ENCODE data around the gene RAMACL.

RAMACL gene

GRCh38 chr6:166570929-166571713 is 15.4 kb downstream of the RAMACL start:
- DNase-seq (ENCODE audit: insufficient read length, low spot score): no peak
- TF ChIP-seq SPI1 (IDR thresholded peaks at IDR 0.05; ENCODE audit: low read depth, low read length): no peak
- TF ChIP-seq POU2F2 (IDR thresholded peaks at IDR 0.05; ENCODE audit: low read depth, low read length): no peak
- no peak for TF ChIP-seq PAX5 (IDR thresholded peaks at IDR 0.05; ENCODE audit: insufficient read depth, low read length, severe bottlenecking)
- TF ChIP-seq POLR2AphosphoS5 (IDR thresholded peaks at IDR 0.05; ENCODE audit: low read depth, low read length): no peak
- TF ChIP-seq TAF1 (IDR thresholded peaks at IDR 0.05; ENCODE audit: low read depth, low read length): no peak
- no peak for TF ChIP-seq POLR2A (IDR thresholded peaks at IDR 0.05; ENCODE audit: low read depth, low read length)
- FAIRE-seq: no peak

GRCh38 chr6:166569206-166569605 is 17.3 kb downstream of the RAMACL start:
- FAIRE-seq (no peak), DNase-seq (ENCODE audit: insufficient read length, low spot score) (no peak)
- TF ChIP-seq SPI1 (IDR thresholded peaks at IDR 0.05; ENCODE audit: low read depth, low read length): no peak
- TF ChIP-seq PAX5 (IDR thresholded peaks at IDR 0.05; ENCODE audit: insufficient read depth, low read length, severe bottlenecking): no peak
- TF ChIP-seq POLR2AphosphoS5 (IDR thresholded peaks at IDR 0.05; ENCODE audit: low read depth, low read length): no peak
- TF ChIP-seq TAF1 (IDR thresholded peaks at IDR 0.05; ENCODE audit: low read depth, low read length): no peak
- no peak for TF ChIP-seq POU2F2 (IDR thresholded peaks at IDR 0.05; ENCODE audit: low read depth, low read length)
- no peak for TF ChIP-seq POLR2A (IDR thresholded peaks at IDR 0.05; ENCODE audit: low read depth, low read length)

GRCh38 chr6:166567813-166568212 is 18.7 kb downstream of the RAMACL start:
- DNase-seq (ENCODE audit: insufficient read length, low spot score) (no peak), FAIRE-seq (no peak)
- TF ChIP-seq POLR2A (IDR thresholded peaks at IDR 0.05; ENCODE audit: low read depth, low read length) (no peak), POLR2AphosphoS5 (IDR thresholded peaks at IDR 0.05; ENCODE audit: low read depth, low read length) (no peak), TAF1 (IDR thresholded peaks at IDR 0.05; ENCODE audit: low read depth, low read length) (no peak), SPI1 (IDR thresholded peaks at IDR 0.05; ENCODE audit: low read depth, low read length) (no peak)

- no peak for FAIRE-seq
- TF ChIP-seq POLR2AphosphoS5 (IDR thresholded peaks at IDR 0.05; ENCODE audit: low read depth, low read length): no peak
- no peak for DNase-seq (ENCODE audit: insufficient read length, low spot score)
These were observed 19.4 kb downstream of the RAMACL start for GRCh38 chr6:166567107-166567506.

GRCh38 chr6:166566026-166567011 is 20.2 kb downstream of the RAMACL start:
- no peak for DNase-seq (ENCODE audit: insufficient read length, low spot score)
- TF ChIP-seq POU2F2 (IDR thresholded peaks at IDR 0.05; ENCODE audit: low read depth, low read length) (no peak), POLR2A (IDR thresholded peaks at IDR 0.05; ENCODE audit: low read depth, low read length) (no peak), TAF1 (IDR thresholded peaks at IDR 0.05; ENCODE audit: low read depth, low read length) (no peak), SPI1 (IDR thresholded peaks at IDR 0.05; ENCODE audit: low read depth, low read length) (no peak), PAX5 (IDR thresholded peaks at IDR 0.05; ENCODE audit: insufficient read depth, low read length, severe bottlenecking) (no peak)
- no peak for FAIRE-seq

- DNase-seq (ENCODE audit: insufficient read length, low spot score) (no peak), FAIRE-seq (no peak)
- TF ChIP-seq POU2F2 (IDR thresholded peaks at IDR 0.05; ENCODE audit: low read depth, low read length) (no peak), TAF1 (IDR thresholded peaks at IDR 0.05; ENCODE audit: low read depth, low read length) (no peak), PAX5 (IDR thresholded peaks at IDR 0.05; ENCODE audit: insufficient read depth, low read length, severe bottlenecking) (no peak), POLR2A (IDR thresholded peaks at IDR 0.05; ENCODE audit: low read depth, low read length) (no peak), SPI1 (IDR thresholded peaks at IDR 0.05; ENCODE audit: low read depth, low read length) (no peak), POLR2AphosphoS5 (IDR thresholded peaks at IDR 0.05; ENCODE audit: low read depth, low read length) (no peak)
These were observed 21.2 kb downstream of the RAMACL start for GRCh38 chr6:166565084-166565967.

- no peak for TF ChIP-seq PAX5 (IDR thresholded peaks at IDR 0.05; ENCODE audit: insufficient read depth, low read length, severe bottlenecking)
- no peak for TF ChIP-seq POLR2A (IDR thresholded peaks at IDR 0.05; ENCODE audit: low read depth, low read length)
- TF ChIP-seq POLR2AphosphoS5 (IDR thresholded peaks at IDR 0.05; ENCODE audit: low read depth, low read length): no peak
- TF ChIP-seq SPI1 (IDR thresholded peaks at IDR 0.05; ENCODE audit: low read depth, low read length): no peak
- no peak for TF ChIP-seq POU2F2 (IDR thresholded peaks at IDR 0.05; ENCODE audit: low read depth, low read length)
- no peak for TF ChIP-seq TAF1 (IDR thresholded peaks at IDR 0.05; ENCODE audit: low read depth, low read length)
- no peak for DNase-seq (ENCODE audit: insufficient read length, low spot score)
- FAIRE-seq: no peak
These were observed 22.7 kb downstream of the RAMACL start for GRCh38 chr6:166563805-166564204.

- no peak for DNase-seq (ENCODE audit: insufficient read length, low spot score)
These were observed 23.3 kb downstream of the RAMACL start for GRCh38 chr6:166563200-166563599.

More at GRCh38 chr6:166563200-166563599, 23.3 kb downstream of the RAMACL start:
- no peak for FAIRE-seq
- TF ChIP-seq POLR2AphosphoS5 (IDR thresholded peaks at IDR 0.05; ENCODE audit: low read depth, low read length) (no peak), POLR2A (IDR thresholded peaks at IDR 0.05; ENCODE audit: low read depth, low read length) (no peak), TAF1 (IDR thresholded peaks at IDR 0.05; ENCODE audit: low read depth, low read length) (no peak), PAX5 (IDR thresholded peaks at IDR 0.05; ENCODE audit: insufficient read depth, low read length, severe bottlenecking) (no peak), POU2F2 (IDR thresholded peaks at IDR 0.05; ENCODE audit: low read depth, low read length) (no peak), SPI1 (IDR thresholded peaks at IDR 0.05; ENCODE audit: low read depth, low read length) (no peak)
